ENCODE results near the gene CDC42EP4. TPM values are rescaled to one million over a fixed set of nuclear protein-coding genes. Genes with fewer than 3 reads are reported as not detected.

CDC42EP4 gene
- total and polyA plus RNA-seq, 9 of the 15 experiments (the other 6 are each of a cell fraction or from before 2014, with no cell fraction given): 0.65 to 20.8 (median 12.3) TPM

GRCh38 chr17:73291260-73291801 is 20.5 kb downstream of the CDC42EP4 start (continued):
- TF ChIP-seq ATF6 (CRISPR knock-in tag; IDR thresholded peaks at IDR 0.05) (no peak), ZNF57 (CRISPR knock-in tag; IDR thresholded peaks at IDR 0.05) (no peak), SAFB2 (IDR thresholded peaks at IDR 0.05; ENCODE audit: borderline replicate concordance, low read depth, low read length, severe bottlenecking) (no peak), MECOM (CRISPR knock-in tag; IDR thresholded peaks at IDR 0.05) (no peak), ZNF518B (CRISPR knock-in tag; IDR thresholded peaks at IDR 0.05) (no peak), ZNF124 (CRISPR knock-in tag; IDR thresholded peaks at IDR 0.05) (no peak), NR2C2 (CRISPR knock-in tag; IDR thresholded peaks at IDR 0.05) (no peak), NR2C2 (tag; IDR thresholded peaks at IDR 0.05) (peak; percentile 66; the same call in 1 of the 2 replicates), CHD1 (IDR thresholded peaks at IDR 0.05; ENCODE audit: low read length) (no peak), TBL1XR1 (IDR thresholded peaks at IDR 0.05; ENCODE audit: low read length in 2 of 2) (no peak), DPF2 (IDR thresholded peaks at IDR 0.05) (peak; percentile 61; the same call in 1 of the 2 replicates), ZBTB7A (IDR thresholded peaks at IDR 0.05; ENCODE audit: borderline replicate concordance, control insufficient read depth, low read depth, low read length) (peak; percentile 70; the same call in 1 of the 2 replicates), ZEB2 (IDR thresholded peaks at IDR 0.05) (no peak), E2F3 (CRISPR knock-in tag; IDR thresholded peaks at IDR 0.05) (no peak), PPARD (CRISPR knock-in tag; IDR thresholded peaks at IDR 0.05) (no peak), KDM4B (IDR thresholded peaks at IDR 0.05; ENCODE audit: borderline replicate concordance in 2 of 2, low read depth in 1 of 2) (no peak), NFIC (IDR thresholded peaks at IDR 0.05) (no peak), HDAC3 (IDR thresholded peaks at IDR 0.05; ENCODE audit: borderline replicate concordance, partially characterized antibody) (no peak), MCM3 (IDR thresholded peaks at IDR 0.05) (no peak), E2F4 (CRISPR knock-in tag; IDR thresholded peaks at IDR 0.05; ENCODE audit: low read depth) (no peak), ZNF121 (CRISPR knock-in tag; conservative IDR thresholded peaks at IDR 0.05) (no peak), NCOA1 (IDR thresholded peaks at IDR 0.05; ENCODE audit: low read depth) (no peak), ZNF165 (CRISPR knock-in tag; IDR thresholded peaks at IDR 0.05; ENCODE audit: borderline replicate concordance) (no peak), HNRNPK (IDR thresholded peaks at IDR 0.05; ENCODE audit: low read depth, low read length, poor library complexity, severe bottlenecking) (no peak), KAT8 (IDR thresholded peaks at IDR 0.05; ENCODE audit: low read depth) (no peak)
